HK-2 (cell line): ENCODE data around the gene MSMB.
"Not testable (repeated sequence)": the region's sequence is repeated elsewhere in the genome, so short reads cannot be mapped to it uniquely, and the experiment has no call there.

Experiments
- DNase-seq: peaks from one replicate; pipeline ENCODE4 v3.0.0-alpha.2; 2018; ENCODE audit not compliant: unreplicated experiment

MSMB gene

GRCh38 chr10:46006219-46006618, 39.9 kb downstream of the MSMB start:
- DNase-seq = no peak

- DNase-seq = no peak
These were observed 40.7 kb downstream of the MSMB start for GRCh38 chr10:46005383-46005782.

- DNase-seq = no peak
These were observed 41.1 kb downstream of the MSMB start for GRCh38 chr10:46004963-46005362.

GRCh38 chr10:46002916-46003693, 43.0 kb downstream of the MSMB start:
- DNase-seq = no peak

GRCh38 chr10:46002189-46002687, 43.8 kb downstream of the MSMB start:
- not testable (repeated sequence) for DNase-seq

GRCh38 chr10:46001187-46001756, 44.8 kb downstream of the MSMB start:
- no peak for DNase-seq

GRCh38 chr10:46000538-46000937, 45.5 kb downstream of the MSMB start:
- no peak for DNase-seq

- DNase-seq = not testable (repeated sequence)
These were observed 46.1 kb downstream of the MSMB start for GRCh38 chr10:45999955-46000354.

- no peak for DNase-seq
These were observed 47.9 kb downstream of the MSMB start for GRCh38 chr10:45997994-45998763.

- DNase-seq = no peak
These were observed 48.5 kb downstream of the MSMB start for GRCh38 chr10:45997557-45997956.

GRCh38 chr10:45985590-45985989, 60.5 kb downstream of the MSMB start:
- DNase-seq = not testable (repeated sequence)

GRCh38 chr10:45984473-45984872, 61.6 kb downstream of the MSMB start:
- not testable (repeated sequence) for DNase-seq

- DNase-seq = not testable (repeated sequence)
These were observed 62.4 kb downstream of the MSMB start for GRCh38 chr10:45983538-45984186.
